ENCODE measurements around the gene CIAO2A.
A peak's percentile ranks its signal among the peaks of the same experiment; 100 is the strongest.
"Not testable (repeated sequence)": the region's sequence is repeated elsewhere in the genome, so short reads cannot be mapped to it uniquely, and the experiment has no call there.

Gene CIAO2A

DNA sequence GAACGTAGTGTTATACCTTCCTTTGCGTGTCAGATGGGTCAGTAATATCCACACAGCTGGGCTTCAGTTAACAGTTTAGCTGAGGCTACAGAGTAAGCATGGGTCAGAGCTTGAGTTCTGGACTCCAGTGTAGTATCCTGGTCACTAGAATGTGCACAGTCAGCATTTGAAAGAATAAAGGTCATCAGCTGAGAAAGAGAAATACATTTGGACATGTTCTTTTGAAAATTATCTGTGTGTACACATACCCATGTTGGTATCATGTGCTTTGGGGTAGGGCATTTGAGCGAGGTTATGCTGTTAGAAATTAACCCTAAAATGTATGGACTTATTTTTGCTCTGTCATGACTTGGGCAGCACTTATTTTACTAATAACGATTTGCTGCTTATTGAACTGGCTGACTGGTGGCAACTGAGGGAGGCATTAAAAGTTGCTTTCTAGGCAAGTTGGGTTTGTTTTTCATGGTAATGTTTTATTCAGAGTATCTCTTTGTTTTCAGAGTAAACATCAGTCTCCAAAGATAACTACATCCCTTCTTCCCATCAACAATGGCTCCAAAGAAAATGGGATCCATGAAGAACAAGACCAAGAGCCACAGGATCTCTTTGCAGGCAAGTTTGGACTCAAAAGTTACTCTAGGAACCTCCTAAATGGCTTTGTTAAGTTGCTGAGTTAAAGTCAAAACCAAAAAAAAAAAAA lies 18.6 kb upstream of the CIAO2A start:
- DNase-seq (ENCODE audit: low read depth in 2 of 2, low spot score in 1 of 2) = no peak

DNA sequence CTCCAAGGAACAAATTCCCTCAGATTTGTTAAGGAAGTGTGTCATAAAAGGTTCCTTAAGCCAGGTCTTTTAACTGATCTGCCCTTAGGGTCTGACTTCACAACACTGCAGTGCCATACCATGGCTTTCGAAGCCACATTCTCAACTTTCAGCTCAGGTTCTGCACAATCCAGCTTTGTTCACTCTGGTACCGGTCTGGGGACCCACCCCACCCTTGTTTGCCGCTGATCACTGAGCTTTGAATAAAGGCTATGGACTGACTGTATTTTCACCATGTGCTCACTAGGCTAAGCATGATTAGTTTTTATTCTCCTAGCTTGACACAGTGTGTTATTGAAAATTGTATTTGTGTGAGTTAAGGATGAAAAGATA lies 18.0 kb upstream of the CIAO2A start:
- no peak for DNase-seq (ENCODE audit: low read depth in 2 of 2, low spot score in 1 of 2)

DNA sequence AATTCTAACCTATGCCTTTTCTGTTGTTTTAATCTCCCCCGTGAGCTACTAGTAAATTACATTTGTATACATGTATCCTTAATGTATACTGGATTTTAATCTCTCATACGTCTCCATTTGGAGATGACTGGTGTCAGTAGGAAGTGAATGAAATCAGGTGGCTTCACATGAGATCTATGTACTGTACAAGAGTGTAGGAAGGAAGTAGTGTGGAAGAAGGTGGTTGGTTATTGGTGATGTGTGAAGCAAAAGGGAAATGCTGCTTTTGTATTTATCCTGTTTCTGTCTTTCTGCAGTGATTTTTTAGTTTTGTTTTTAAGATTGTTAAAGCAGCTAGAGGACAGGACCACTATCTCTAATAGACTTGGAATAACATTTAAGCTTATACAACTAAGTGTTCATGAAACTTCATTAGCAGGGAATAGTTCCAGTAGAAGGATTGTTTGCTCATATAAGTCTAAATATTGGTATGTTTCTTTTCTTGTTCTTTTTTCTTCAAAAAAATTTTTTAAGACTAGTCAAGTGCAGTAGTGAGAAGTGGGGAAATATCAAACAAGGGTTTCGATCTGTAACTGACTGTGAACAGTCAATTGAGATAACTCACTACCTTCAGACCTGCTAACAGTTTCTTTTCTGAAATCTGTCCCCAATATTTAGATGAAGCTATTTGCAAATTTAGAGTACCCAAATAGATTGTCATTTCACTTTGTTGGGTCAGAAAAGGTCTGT lies 17.5 kb upstream of the CIAO2A start:
- DNase-seq (ENCODE audit: low read depth in 2 of 2, low spot score in 1 of 2) = no peak

DNA sequence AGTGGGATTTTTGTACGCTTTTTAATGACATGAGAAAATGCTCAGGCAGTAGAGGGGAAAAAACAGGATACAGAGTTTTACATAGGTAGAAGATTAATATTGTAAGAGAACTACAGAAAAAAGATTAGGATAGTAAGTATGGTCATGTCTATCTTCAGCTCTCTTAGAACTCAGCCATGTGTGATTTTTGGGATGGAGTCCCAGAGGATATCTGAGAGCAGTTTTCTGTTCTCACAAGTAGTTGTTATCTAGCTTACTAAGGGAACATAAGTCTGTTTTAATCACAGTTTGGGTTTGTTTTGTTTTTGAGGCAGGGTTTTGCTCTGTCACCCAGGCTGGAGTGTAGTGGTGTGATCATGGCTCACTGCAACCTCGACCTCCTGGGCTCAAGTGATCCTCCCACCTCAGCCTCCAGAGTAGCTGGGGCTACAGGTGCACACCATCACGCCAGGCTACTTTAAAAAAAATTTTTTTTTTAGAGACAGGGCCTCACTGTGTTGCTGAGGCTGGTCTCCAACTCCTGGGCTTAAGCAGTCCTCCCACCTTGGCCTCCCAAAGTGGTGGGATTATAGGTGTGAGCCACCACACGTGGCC lies 16.6 kb upstream of the CIAO2A start:
- not testable (repeated sequence) for DNase-seq (ENCODE audit: low read depth in 2 of 2, low spot score in 1 of 2)

DNA sequence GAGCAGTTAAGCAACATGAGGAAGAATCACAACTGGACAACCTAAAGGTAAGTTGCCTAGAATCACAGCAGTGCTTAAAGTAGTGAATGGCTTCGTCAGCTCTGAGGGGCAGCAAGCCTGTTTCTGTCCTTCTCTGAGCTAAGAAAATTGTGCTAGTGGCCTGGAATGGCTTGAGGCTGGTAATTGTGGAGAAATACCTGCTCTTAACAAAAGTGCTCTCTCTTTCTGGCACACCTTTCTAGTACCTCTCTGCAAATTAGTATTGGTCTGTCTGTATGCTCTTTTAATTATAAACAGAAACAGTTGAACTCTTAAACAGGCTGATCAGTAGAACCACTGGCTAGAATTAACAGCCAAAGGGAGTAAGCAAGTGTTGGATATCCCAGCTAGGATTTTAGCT lies 13.7 kb upstream of the CIAO2A start:
- no peak for DNase-seq (ENCODE audit: low read depth in 2 of 2, low spot score in 1 of 2)

DNA sequence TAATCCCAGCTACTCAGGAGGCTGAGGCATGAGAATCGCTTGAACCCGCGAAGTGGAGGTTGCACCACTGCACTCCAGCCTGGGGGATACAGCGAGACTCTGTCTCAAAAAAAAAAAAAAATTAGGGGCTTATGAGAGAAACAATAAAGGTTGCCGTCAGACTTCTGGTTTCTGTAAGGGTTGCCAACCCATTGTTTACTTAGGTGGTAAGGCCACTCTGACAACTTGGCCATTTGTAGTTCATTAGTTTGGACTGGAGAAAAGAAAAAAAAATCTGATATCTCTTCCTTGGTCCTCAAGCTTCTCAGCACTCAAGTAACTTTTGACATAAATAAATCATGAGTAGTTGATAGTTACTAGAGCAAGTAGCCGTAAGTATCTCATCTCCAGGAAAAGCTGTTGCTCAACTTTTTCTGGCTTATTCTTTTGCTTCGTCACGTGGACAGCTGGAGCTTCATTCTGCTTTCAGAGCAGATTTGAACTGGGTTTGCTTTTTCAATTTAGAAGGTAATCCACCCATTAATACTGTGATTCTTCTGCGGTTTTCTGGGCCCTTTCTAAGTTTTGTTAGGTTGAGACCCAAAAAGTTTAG lies 11.6 kb upstream of the CIAO2A start:
- no peak for DNase-seq (ENCODE audit: low read depth in 2 of 2, low spot score in 1 of 2)

DNA sequence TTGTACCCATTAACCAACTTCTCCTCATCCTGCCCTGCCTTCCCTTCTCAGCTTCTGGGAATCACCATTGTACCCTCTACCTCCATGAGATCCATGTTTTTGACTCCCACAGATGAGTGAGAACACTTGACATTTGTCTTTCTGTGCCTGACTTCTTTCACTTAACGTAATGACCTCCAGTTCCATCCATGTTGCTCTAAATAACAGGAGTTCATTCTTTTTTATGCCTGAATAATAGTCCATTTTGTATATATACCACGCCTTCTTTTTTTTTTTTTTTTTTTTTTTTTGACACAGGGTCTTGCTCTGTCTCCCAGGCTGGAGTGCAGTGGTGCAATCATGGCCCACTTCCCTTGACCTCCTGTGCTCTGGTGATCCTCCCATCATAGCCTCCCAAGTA lies 8.9 kb upstream of the CIAO2A start:
- DNase-seq (ENCODE audit: low read depth in 2 of 2, low spot score in 1 of 2) = no peak

DNA sequence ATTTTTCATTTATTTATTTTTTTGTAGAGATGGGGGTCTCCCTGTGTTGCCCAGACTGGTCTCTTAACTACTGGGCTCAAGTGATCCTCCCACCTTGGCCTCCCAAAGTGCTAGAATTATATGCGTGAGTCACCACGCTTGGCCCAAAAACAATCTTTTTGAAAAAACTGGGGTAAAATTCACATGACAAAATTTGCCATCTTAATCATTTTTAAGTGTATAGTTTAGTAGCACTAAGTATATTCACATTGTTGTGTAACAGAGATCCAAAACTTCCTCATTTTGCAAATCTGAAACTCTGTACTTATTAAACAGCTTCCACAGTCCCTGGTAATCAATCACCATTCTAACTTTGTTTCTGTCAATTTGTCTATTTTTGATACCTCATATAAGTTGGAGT lies 7.3 kb upstream of the CIAO2A start:
- DNase-seq (ENCODE audit: low read depth in 2 of 2, low spot score in 1 of 2) = no peak

DNA sequence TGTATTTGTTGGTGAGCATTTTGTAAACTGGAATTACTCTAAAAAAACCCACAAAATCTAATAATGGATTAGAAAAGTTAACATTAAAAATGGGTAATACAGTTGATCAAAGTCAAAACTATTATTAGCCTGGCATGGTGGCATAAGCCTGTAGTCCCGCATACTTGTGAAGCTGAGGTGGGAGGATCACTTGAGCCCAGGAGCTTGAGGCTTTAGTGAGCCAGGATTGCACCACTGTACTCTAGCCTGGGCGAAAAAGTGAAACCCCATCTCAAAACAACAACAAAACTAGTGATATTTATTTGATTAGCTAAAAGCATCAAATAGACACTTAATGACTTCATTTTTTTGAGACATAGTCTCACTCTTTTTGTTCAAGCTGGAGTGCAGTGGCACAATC lies 5.7 kb upstream of the CIAO2A start:
- DNase-seq (ENCODE audit: low read depth in 2 of 2, low spot score in 1 of 2) = no peak

DNA sequence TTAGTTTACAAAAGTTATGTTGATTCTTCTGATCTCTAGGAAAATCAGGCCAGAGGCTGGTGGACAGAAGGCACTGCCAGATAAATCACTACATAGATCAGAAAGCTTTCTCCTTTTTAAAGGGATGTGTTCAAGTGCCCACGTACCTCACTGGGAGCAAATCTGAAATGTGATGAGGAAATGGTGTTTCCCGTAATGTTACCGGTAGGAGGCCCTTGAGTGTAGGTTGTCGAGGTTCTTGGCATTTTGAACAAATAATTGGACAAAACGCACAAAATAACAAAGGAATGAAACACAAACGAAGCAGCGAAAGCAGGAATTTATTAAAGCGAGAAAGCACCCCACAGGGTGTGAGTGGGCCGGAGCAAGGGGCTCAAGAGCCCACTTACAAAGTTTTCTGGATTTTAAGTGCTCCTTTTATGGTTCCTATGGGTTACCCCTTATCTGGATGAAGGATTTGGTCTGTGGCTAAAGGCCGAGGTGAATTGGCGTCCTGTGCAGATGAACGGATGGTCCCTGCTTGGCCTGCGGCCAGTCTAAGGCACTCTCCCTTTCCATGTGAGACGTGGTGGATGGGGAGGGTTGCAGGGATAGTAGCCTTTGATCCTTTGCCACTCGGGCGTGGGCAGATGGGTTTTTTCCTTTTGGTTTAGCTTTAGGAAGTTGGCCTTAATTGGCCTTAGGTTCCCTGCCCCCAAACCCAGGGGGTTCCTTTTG lies 3.2 kb upstream of the CIAO2A start:
- no peak for DNase-seq (ENCODE audit: low read depth in 2 of 2, low spot score in 1 of 2)

DNA sequence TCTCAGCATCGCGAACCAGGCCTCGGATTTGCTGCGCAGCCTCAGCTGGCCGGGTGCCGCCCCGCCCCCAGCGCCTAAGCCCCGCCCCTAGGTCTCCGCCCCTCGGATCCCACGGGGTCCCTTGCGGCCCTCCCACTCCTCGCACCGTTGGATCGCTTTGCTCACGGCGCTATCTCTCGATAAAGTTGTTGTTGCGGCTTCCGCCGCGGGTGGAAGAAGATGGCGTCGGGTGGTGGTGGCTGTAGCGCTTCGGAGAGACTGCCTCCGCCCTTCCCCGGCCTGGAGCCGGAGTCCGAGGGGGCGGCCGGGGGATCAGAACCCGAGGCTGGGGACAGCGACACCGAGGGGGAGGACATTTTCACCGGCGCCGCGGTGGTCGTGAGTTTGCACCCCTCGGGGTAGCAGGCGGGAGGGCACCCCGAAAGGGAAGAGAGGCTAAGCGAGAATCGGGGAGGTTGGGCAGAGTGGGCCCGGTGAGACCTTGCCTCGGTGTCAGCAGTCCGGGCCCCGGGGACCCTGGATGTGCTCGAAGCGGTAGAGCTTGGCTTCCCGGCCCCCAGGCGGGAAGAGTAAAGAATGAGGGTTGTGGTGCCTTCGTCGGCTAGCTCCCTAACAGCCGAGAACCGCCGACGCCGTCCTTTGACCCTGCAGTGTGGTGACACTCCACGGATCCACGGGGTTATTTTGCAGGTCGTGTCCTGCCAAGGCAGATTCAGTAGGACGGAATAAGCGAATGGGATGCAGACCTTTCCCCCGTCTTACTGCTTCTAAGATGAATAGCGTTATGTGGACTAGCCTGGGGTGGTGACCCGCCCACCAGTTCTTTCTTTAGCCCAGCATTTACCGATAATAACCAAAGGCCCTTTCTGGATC lies 2.4 kb upstream of the CIAO2A start, which contains the start of gene SNX1:
TSS of gene SNX1 (plus strand) at position 188 of the 873 bp plus-strand sequence. CDS start at position 220, 32 bp downstream.
- peak; percentile 95 to 97 for DNase-seq (ENCODE audit: low read depth in 2 of 2, low spot score in 1 of 2)

DNA sequence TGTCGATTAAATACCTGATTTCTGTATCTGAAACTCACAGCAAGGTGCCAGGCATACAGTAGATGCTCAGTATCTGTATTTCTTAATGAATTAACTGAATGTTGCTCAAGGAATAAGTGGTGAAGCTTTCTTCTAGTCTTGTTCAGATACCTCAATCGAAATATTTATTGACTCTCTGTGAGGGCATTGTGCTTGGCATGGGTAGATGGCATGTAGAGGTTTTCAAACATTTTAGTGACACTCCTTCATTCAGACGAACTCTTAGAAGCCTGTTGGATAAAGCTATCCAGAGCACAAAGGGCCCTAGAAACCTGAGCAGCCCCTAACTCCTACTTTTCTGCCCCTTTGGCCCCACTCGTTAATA lies 1.8 kb upstream of the CIAO2A start:
- no peak for DNase-seq (ENCODE audit: low read depth in 2 of 2, low spot score in 1 of 2)

DNA sequence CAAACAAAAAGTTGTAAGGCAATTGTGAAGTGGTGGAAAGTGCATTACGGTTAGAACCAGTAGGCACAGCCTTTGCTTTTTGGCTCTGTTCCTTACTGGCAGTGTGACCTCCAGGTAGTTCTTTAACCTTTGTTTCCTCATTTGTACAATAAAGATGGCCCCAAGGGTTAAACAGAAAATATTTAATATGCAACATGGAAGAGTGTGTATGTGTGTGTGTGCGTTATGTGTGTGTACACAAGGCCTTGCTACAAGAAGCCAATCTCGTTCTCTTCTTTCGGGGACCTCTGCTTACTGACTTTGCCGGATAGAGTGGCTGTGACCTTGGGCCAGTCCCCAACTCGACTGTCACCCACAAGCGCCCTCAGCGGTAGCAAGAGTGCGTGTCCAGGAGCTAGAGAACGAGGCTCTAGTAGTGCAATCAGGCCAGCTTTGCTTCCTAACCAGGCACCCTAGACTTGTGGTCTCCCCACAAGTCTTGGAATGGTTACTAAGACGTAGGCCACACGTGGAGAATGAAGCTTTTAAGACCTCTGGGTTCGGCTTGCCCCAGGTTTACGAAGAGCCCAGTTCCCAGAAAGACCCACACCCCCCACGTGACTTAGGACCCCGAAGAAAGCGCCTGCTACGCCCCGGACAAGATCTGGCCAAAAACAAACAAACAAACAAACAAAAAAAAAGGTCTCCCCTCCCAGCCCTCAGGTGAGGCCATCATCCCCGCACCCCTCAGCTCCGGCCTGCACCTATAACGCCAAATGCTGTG lies 593 bp downstream of the CIAO2A start:
- DNase-seq (ENCODE audit: low read depth in 2 of 2, low spot score in 1 of 2) = no peak

DNA sequence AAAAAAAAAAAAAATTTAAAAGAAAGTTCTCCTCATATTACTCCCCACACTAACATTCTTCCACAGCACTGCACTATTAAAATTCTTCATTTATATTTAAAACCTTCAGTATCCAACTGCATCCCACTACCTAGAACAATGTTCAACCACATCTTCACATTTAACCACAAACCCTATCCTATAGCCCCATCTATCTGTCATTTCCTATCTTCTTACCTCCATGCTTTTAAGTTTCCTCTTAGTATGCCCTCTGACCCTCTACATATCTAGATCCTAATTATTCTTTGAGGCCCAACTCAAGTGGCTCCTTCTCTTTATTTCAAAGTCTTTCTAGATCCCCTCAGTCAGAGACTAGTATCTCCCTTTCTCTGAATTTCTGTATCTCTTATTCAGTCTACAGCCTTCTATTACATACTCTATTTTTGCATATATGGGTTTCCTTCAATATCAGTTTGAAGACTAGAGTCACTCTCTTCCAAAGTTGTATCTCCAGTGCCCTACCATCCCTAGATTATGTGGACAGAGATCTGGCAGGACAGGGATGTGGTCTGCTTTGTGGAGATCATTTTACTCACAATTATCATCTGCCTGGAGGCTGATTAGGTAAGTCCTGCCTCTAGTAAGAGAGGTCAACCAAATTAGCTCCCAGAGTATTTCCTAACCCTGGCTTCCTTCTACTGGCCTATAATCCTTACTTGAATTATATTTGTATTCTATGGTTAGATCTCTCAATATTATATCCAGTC lies 1.4 kb downstream of the CIAO2A start:
- DNase-seq (ENCODE audit: low read depth in 2 of 2, low spot score in 1 of 2) = no peak

DNA sequence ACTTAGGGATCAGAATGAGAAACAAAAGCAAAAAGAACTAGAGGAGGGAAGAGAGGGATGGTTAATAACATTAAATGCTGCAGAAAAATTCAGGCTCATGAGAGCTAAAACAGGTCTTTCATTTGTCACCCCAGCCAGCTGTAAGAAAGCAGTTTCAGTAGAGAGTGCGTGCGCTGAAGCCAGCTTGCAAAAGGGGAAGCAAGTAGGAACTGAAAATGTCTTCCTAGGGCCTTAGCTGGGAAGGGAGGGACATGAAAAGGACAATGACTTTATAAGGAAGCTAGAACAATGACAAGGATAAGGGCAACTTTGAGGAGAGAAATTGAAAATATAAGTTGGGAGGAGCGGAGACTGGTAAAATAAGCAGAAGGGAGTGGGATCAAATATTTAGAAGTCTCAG lies 3.1 kb downstream of the CIAO2A start:
- no peak for DNase-seq (ENCODE audit: low read depth in 2 of 2, low spot score in 1 of 2)

DNA sequence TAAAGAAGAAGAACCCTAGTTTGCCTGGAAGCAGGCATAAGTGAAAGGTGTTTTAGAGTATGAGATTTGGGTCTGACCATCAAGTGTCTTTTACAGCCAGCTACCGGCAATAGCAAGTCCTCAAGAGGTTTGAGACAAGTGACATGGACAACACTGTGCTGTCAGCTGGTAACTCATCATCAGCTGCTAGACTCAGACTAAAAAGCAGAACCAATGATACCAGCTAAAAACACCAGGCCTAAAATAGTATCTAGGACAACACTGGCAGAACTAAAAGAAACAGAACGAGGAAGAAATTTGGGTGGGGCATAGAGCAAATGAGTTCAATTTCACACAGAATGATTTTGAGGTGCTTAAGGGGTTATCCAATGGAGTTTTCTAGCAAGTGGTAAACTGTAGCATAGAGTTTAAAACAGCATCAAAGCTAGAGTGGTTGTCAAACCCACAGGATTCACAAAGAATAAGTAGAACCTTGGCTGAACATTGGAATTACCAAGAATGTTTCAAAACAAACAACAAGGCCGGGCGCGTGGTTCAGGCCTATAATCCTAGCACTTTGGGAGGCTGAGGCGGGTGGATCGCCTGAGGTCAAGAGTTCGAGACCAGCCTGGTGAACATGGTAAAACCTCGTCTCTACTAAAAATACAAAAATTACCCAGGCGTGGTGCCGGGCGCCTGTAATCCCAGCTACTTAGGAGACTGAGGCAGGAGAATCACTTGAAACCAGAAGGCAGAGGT lies 3.9 kb downstream of the CIAO2A start:
- no peak for DNase-seq (ENCODE audit: low read depth in 2 of 2, low spot score in 1 of 2)

DNA sequence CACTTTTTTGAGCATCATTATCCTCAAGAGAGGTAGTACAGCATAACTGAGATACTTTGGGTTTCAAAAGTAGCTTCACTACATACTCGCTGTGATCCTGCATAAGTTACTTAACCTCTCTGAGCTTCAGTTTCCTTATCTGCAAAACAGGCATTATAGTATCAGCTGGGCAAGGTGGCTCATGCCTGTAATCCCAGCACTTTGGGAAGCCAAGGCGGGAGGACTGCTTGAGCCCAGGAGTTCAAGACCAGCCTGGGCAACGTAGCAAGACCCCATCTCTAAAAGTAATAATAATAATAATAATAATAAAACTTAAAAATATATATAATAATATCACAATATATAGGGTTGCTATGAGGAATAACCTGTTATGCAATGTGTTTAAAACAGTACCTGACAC lies 10.9 kb downstream of the CIAO2A start:
- no peak for DNase-seq (ENCODE audit: low read depth in 2 of 2, low spot score in 1 of 2)

DNA sequence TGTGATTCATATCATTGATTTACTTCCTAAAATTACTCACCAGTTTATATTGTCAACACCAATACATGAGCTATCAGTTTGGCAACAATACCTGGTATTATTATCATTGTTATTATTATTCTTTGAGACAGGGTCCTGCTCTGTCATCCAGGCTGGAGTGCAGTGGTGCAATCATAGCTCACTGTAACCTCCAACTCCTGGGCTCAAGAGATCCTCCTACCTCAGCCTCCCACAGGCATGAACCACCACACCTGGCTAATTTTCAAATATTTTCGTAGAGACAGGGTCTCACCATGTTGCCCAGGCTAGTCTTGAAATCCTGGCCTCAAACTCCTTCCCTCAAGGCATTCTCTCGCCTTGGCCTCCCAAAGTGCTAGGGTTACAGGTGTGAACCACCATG lies 20.1 kb downstream of the CIAO2A start:
- not testable (repeated sequence) for DNase-seq (ENCODE audit: low read depth in 2 of 2, low spot score in 1 of 2)

Measured in stimulated activated CD8-positive, alpha-beta memory T cell treated with anti-CD3 and anti-CD28 coated beads, Interleukin-4, amount 100 ng/mL, for 1 hour (primary cell).